SKM-1 (cell line): ENCODE measurements around the gene ZNF277.
"Not testable (repeated sequence)": the region's sequence is repeated elsewhere in the genome, so short reads cannot be mapped to it uniquely, and the experiment has no call there.

Source experiments
- DNase-seq: peaks from one replicate; lab custom pipeline; 2025; ENCODE audit not compliant: unreplicated experiment; lab: John Stamatoyannopoulos, UW

The ZNF277 gene

DNA sequence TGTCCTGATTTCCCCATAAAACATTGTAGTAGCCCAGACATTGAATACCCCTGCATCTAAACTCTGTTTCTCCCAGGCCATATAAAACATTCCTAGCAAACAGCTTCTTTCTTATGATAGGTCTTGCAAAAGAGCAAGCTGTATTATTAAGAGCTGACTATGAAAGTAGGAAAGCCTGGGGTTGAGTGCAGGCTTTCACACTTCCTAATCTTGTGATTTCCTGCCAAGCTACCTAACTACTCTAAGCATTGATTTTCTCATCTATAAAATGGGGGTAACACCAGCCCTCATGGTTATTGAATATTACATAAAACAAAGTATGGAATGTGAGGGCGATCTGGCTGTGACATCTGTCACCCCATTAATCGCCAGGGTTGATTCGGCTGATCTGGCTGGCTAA, 81.8 kb downstream of the ZNF277 start:
- DNase-seq = no peak

GRCh38 chr7:112290065-112290464, 83.6 kb downstream of the ZNF277 start:
- DNase-seq = no peak

DNA sequence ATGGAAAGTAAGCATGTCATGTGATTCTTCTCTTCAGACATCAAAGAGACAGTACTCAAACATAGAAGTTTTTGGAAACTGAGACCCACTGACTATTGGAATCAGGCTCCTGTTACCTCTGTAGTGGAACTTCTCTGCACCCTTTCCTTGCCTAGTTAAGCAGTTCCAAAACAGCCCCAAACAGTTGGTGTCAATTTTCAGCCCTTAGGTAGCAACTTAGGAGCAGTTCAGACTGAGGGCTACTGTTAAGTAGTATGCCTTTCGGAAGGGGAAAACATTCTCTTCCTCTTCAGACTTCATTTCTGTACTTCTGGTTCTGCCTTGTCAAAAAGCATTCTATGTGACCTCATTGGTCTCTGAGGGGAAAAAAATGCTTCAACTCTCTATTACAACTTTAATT, 85.7 kb downstream of the ZNF277 start:
- no peak for DNase-seq

GRCh38 chr7:112293416-112293815, 86.9 kb downstream of the ZNF277 start:
- DNase-seq = no peak

DNA sequence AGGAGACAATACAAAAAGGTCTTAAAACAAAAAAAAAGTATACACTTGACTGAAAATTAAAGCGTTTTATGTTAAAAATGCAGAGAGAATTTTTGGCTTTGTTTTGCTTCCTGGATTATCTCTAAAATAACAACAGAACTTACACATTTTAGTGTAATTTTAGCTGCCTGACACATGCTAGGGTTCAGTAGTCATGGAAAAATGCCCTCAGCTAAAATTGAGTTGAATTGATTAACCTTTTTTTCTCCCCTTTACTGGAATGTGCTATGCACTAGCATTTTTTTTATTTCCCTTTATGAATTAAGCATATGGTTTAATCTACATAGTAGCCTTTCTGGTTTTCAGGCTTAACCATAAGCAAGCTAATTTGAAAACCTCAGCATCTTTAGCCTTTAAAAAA, 89.9 kb downstream of the ZNF277 start:
- no peak for DNase-seq

GRCh38 chr7:112297681-112298080, 91.2 kb downstream of the ZNF277 start:
- DNase-seq = no peak

GRCh38 chr7:112298543-112299100, 92.1 kb downstream of the ZNF277 start:
- DNase-seq = no peak

- no peak for DNase-seq
These were observed 93.6 kb downstream of the ZNF277 start for GRCh38 chr7:112300072-112300471.

GRCh38 chr7:112300831-112301407, 94.4 kb downstream of the ZNF277 start:
- no peak for DNase-seq

GRCh38 chr7:112302566-112302965, 96.1 kb downstream of the ZNF277 start:
- no peak for DNase-seq

DNA sequence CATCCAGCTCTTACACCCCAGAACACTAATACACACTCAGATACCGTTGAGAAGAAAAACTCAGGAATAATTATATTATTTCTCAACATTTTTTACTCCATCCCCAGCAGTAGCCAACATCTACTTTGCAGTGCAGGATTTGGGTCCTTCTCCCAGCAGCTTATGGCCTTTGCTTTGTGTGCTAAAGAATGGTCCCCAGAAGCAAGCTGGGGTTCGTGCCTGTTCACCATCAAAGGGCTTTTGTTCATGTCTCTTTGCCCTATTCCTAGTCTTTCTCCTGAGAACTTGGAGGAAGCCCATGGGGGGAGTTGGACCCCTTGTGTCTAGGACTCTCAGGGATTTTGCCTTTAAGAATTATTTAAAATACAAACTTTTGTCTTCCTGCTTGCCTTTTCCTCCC, 100.4 kb downstream of the ZNF277 start:
- DNase-seq = no peak

GRCh38 chr7:112307506-112307905, 101.0 kb downstream of the ZNF277 start:
- no peak for DNase-seq

DNA sequence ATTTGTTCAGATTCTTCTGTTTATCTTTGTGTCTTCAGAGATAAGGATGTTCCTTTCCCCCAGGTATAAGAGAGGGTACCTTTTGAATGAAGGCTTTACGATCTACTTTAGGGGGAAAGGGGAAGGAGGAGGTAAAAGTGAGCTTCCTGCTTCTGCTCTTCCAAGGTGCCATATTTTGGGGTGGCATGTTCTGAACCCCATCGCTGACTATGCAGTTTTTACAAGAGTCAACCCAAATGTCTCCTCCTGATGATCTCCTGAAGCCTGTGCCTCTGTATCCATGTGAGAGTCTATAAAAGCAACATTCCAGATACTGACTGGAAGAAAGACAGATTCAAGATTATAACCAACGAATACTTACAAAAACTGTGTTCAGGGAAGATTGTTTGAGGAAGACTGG, 102.5 kb downstream of the ZNF277 start:
- DNase-seq = no peak

GRCh38 chr7:112316803-112317202, 110.3 kb downstream of the ZNF277 start:
- DNase-seq = not testable (repeated sequence)

GRCh38 chr7:112322070-112322469, 115.6 kb downstream of the ZNF277 start:
- DNase-seq = no peak

GRCh38 chr7:112327566-112327965, 121.1 kb downstream of the ZNF277 start:
- DNase-seq = no peak

DNA sequence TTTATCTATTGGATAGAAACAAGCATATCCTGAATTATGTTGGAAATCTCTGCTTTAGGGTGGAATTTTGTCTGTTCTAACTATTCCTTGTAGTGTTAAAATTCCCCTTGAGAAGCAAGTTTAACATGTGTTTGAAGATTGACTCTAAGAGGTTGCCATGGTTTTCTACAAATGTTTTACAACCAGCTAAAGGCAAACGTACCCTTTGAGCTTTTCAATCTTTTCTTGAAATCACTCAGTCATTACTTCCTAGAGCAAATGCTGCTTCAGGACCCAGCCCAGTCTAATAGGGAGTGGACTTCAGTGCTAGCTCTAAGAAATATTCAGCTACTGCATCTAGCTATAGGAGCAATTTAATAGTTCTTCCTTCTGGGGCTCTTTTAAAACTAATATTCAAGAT, 125.0 kb downstream of the ZNF277 start:
- DNase-seq = no peak

GRCh38 chr7:112334366-112334765, 127.9 kb downstream of the ZNF277 start:
- DNase-seq = no peak

DNA sequence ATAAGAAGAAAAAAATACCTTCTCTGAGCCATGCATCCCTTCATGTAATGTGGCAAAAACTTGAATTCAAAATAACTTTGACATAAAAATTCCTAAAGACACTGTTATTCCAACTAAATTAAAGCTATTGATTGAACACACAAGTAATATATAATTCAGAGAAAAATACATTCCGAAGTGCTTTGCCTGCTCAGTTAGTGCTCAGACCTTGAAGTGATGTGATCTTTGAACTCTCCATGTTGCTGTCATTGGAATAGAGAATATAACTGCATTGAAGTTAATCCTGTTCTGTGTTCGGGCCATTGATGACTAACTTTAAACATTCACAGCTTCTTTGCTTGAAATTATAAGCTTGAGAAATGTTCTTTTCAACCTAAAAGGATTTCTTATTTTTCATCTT, 129.8 kb downstream of the ZNF277 start:
- DNase-seq = no peak

GRCh38 chr7:112336936-112337576, 130.6 kb downstream of the ZNF277 start:
- DNase-seq = no peak

DNA sequence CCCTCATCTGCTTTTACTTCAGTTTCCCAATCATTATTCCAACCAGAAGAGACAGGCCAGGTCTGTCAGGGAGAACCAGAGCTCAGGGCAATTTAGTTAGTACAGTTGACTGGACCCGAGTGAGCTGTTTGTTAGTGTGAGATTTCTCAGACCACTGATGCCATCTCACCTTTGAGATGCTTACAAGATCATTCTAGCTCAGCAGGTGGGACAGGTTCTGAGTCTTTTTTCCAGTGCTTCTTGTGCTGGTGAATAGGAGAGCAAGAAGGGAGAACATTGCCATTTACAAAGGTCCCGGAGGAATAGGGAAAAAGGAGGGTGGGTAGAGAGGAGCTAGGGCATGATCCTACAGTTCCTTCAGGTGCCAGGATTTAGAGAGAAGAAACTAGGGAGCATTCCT, 131.4 kb downstream of the ZNF277 start:
- DNase-seq = no peak

- no peak for DNase-seq
These were observed 132.3 kb downstream of the ZNF277 start for GRCh38 chr7:112338786-112339185.

DNA sequence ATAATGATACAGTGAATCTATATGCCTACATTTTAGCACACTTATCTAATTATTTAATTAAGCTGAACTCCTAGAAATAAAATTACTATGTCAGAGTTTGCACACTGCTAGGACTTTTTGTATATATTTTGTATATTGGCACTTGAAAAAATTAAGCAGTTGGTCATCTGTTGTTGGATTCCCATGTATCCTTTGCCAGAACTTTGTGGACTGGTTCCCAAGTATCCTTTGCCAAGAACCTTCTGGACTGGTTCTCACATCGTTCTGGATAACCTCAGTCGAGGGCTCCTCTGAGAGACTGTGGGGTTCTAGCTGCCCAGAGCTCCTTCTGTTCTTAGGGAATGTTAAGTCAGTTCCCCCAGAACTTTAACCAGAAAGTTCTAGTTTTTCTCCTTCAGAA, 135.0 kb downstream of the ZNF277 start:
- no peak for DNase-seq
